CD4-positive, alpha-beta memory T cell (primary cell): Measurements from ENCODE around the gene RPS28. TPM values are rescaled to one million over a fixed set of nuclear protein-coding genes. Genes with fewer than 3 reads are reported as not detected.
"Not testable (repeated sequence)": the region's sequence is repeated elsewhere in the genome, so short reads cannot be mapped to it uniquely, and the experiment has no call there.

Source experiments
- CTCF ChIA-PET: fragments of 350-600 bp; sonication (Branson Sonifier 250); formaldehyde crosslinking; loops from one replicate; lab custom pipeline; 2021; ENCODE audit warnings: inconsistent platforms; ENCODE audit not compliant: partially characterized antibody; lab: Charles Lee
- POLR2A ChIA-PET: fragments of 350-600 bp; sonication (Branson Sonifier 250); formaldehyde crosslinking; loops from one replicate; lab custom pipeline; 2021; ENCODE audit not compliant: partially characterized antibody; lab: Charles Lee
- DNase-seq, 5 donors: peaks; one replicate each; pipeline versions ENCODE4 v3.0.0 to v3.0.0-alpha.2; 2020 to 2022; ENCODE audit warnings: mixed read lengths in 1 of 5
- H3K27ac ChIP-seq: one replicate; pipeline ENCODE4 v1.7.0; 2013; ENCODE audit warnings: low read depth, low read length
- H3K27me3 ChIP-seq: 2 replicates; pipeline ENCODE4 v1.7.0; 2013; ENCODE audit warnings: mild to moderate bottlenecking, low read length, moderate library complexity; ENCODE audit not compliant: insufficient read depth
- H3K36me3 ChIP-seq: 2 replicates; pipeline ENCODE4 v1.7.0; 2013; ENCODE audit warnings: mild to moderate bottlenecking, low read length, moderate library complexity; ENCODE audit not compliant: insufficient read depth
- H3K4me1 ChIP-seq: 2 replicates; pipeline ENCODE4 v1.7.0; 2013; ENCODE audit warnings: mild to moderate bottlenecking, low read length, moderate library complexity; ENCODE audit not compliant: insufficient read depth
- H3K4me3 ChIP-seq, 2 donors: one replicate each; pipeline ENCODE4 v1.7.0; 2013; ENCODE audit warnings: low read length in 2 of 2, mild to moderate bottlenecking in 1 of 2
- H3K9me3 ChIP-seq, 2 donors: one replicate each; pipeline ENCODE4 v1.7.0; 2013; ENCODE audit warnings: low read length in 2 of 2, control low read depth in 1 of 2; ENCODE audit not compliant: control insufficient read depth in 1 of 2
- H3K27ac Mint-ChIP-seq, 7 donors: one replicate each; pipeline ENCODE4 v1.8.0; 2020 to 2021; ENCODE audit warnings: mixed read lengths in 7 of 7, mild to moderate bottlenecking in 6 of 7, inconsistent platforms in 3 of 7, moderate library complexity in 3 of 7
- H3K27me3 Mint-ChIP-seq, 2 donors: one replicate each; pipeline ENCODE4 v1.8.0; 2020 to 2021; ENCODE audit warnings: mixed read lengths in 2 of 2
- H3K36me3 Mint-ChIP-seq, 2 donors: one replicate each; pipeline ENCODE4 v1.8.0; 2020 to 2021; ENCODE audit warnings: mixed read lengths in 2 of 2, inconsistent platforms in 1 of 2, mild to moderate bottlenecking in 1 of 2
- H3K4me1 Mint-ChIP-seq, 4 donors: one replicate each; pipeline ENCODE4 v1.8.0; 2020 to 2021; ENCODE audit warnings: mixed read lengths in 4 of 4, mild to moderate bottlenecking in 1 of 4
- H3K4me3 Mint-ChIP-seq, 8 donors: one replicate each; pipeline ENCODE4 v1.8.0; 2020 to 2021; ENCODE audit warnings: mixed read lengths in 8 of 8, mild to moderate bottlenecking in 7 of 8, moderate library complexity in 6 of 8, inconsistent platforms in 3 of 8
- H3K9me3 Mint-ChIP-seq, 8 donors: one replicate each; pipeline ENCODE4 v1.8.0; 2020 to 2021; ENCODE audit warnings: mixed read lengths in 8 of 8, mild to moderate bottlenecking in 5 of 8, inconsistent platforms in 3 of 8, moderate library complexity in 1 of 8
- intact Hi-C: fragments of 100-400 bp; cut with micrococcal nuclease; formaldehyde crosslinking; loops from one replicate; pipeline ENCODE4 v1.15.1; 2023
- polyA plus RNA-seq, 2 donors: library from polyadenylated mRNA; unstranded; fragments of 300-500 nt; fragmentation: Illumina TruSeq; gene quantifications; one replicate each; pipeline ENCODE4 v1.2.3, GENCODE V29; 2021
- total RNA-seq, 2 experiments: library from RNA; stranded (reverse); gene quantifications; one replicate each; pipeline ENCODE4 v1.2.3, GENCODE V29; 2021

Gene RPS28
- total RNA-seq = 1,000 to 10,000 TPM; 2,963 to 3,045 TPM
- polyA plus RNA-seq = 1,000 to 10,000 TPM; 1,408 to 2,916 TPM

- no peaks in the 10 kb centered on the region for H3K27me3 Mint-ChIP-seq
- H3K9me3 ChIP-seq = no peaks in the 10 kb centered on the region
- H3K9me3 Mint-ChIP-seq = no peaks in the 10 kb centered on the region
- peaks cover 16% of the 10 kb centered on the region for H3K36me3 ChIP-seq
- H3K36me3 Mint-ChIP-seq = peaks cover 6 to 28% of the 10 kb centered on the region in 2 donors
- intact Hi-C loops = loop anchor here (1.0 to 10.0 kb wide), 4 partner anchors 13 to 167 kb away; partner anchors contain the start of genes CD320, KANK3 and RAB11B
- ChIA-PET CTCF (interaction anchor here (0.6 to 2.8 kb wide), 6 partner anchors 8 to 60 kb away, joined by 3 to 27 read pairs (median 3); no protein-coding TSS in a partner anchor), POLR2A (interaction anchor here (0.9 to 2.7 kb wide), 18 partner anchors 10 to 378 kb away, joined by 3 to 25 read pairs (median 4); partner anchors contain the start of genes CD320, CERS4, HNRNPM and KANK3)
- peak within 1 kb of the TSS; percentile 88 to 96 for H3K4me3 ChIP-seq
- peaks cover 42% of the 10 kb centered on the region for H3K4me1 ChIP-seq
- peak within 1 kb of the TSS; percentile 97 to 99 (median 99) for H3K27ac Mint-ChIP-seq
- peaks cover 9 to 44% (median 33%) of the 10 kb centered on the region in 4 donors for H3K4me1 Mint-ChIP-seq
- H3K4me3 Mint-ChIP-seq = peak within 1 kb of the TSS; percentile 94 to 99 (median 97)
- DNase-seq = peak; percentile 96 to 97 (median 97)
- H3K27ac ChIP-seq = peak within 1 kb of the TSS; percentile 97
- no peaks in the 10 kb centered on the region for H3K27me3 ChIP-seq
Observed at GRCh38 chr19:8321067-8321985, at the start of gene RPS28, which contains the start of gene NDUFA7. TSS of gene RPS28 (plus strand) at chr19:8321496. CDS start at chr19:8321531, 35 bp downstream. TSS of gene NDUFA7 (minus strand) at chr19:8321375. CDS start at chr19:8321358, 17 bp downstream.

GRCh38 chr19:8276508-8276907, 44.8 kb upstream of the RPS28 start:
- intact Hi-C loops, H3K27me3 ChIP-seq, CTCF ChIA-PET, H3K4me1 ChIP-seq, DNase-seq, H3K4me3 Mint-ChIP-seq, POLR2A ChIA-PET, H3K27ac ChIP-seq, H3K4me3 ChIP-seq, H3K4me1 Mint-ChIP-seq, H3K36me3 ChIP-seq, H3K27ac Mint-ChIP-seq, H3K27me3 Mint-ChIP-seq, H3K9me3 Mint-ChIP-seq, H3K36me3 Mint-ChIP-seq, H3K9me3 ChIP-seq: not testable (repeated sequence)

- H3K27ac ChIP-seq, POLR2A ChIA-PET, intact Hi-C loops, H3K4me3 ChIP-seq, H3K27ac Mint-ChIP-seq, H3K36me3 Mint-ChIP-seq, H3K27me3 ChIP-seq, H3K9me3 Mint-ChIP-seq, H3K4me3 Mint-ChIP-seq, H3K27me3 Mint-ChIP-seq, H3K36me3 ChIP-seq, H3K4me1 Mint-ChIP-seq, H3K4me1 ChIP-seq, DNase-seq, H3K9me3 ChIP-seq, CTCF ChIA-PET: not testable (repeated sequence)
Observed at GRCh38 chr19:8291337-8291736, 30.0 kb upstream of the RPS28 start.

- Mint-ChIP-seq H3K4me3 (no peak overlapping the region), H3K9me3 (no peaks in the 10 kb centered on the region), H3K4me1 (peaks cover 7 to 18% (median 12%) of the 10 kb centered on the region in 4 donors), H3K27me3 (no peaks in the 10 kb centered on the region), H3K27ac (no peak overlapping the region), H3K36me3 (peaks cover 0 to 14% of the 10 kb centered on the region in 2 donors)
- ChIA-PET CTCF (interaction anchor here (1.1 to 1.5 kb wide), 2 partner anchors 32 to 38 kb away, joined by 3 read pairs; no protein-coding TSS in a partner anchor), POLR2A (no interaction called here)
- H3K36me3 ChIP-seq = no peaks in the 10 kb centered on the region
- peak in 1 of 5 donors; percentile 35 for DNase-seq
- no peak overlapping the region for H3K27ac ChIP-seq
- no peaks in the 10 kb centered on the region for H3K27me3 ChIP-seq
- H3K4me3 ChIP-seq = no peak overlapping the region
- intact Hi-C loops = loop anchor here (10.0 kb wide), 1 partner anchor 1108 kb away; no protein-coding TSS in a partner anchor
- peaks cover 20% of the 10 kb centered on the region for H3K4me1 ChIP-seq
- H3K9me3 ChIP-seq = no peaks in the 10 kb centered on the region
Observed at GRCh38 chr19:8302357-8302691, 19.0 kb upstream of the RPS28 start.

- Histone ChIP-seq H3K27ac (no peak overlapping the region), H3K27me3 (no peaks in the 10 kb centered on the region), H3K4me3 (no peak overlapping the region), H3K36me3 (no peaks in the 10 kb centered on the region), H3K9me3 (no peaks in the 10 kb centered on the region), H3K4me1 (peaks cover 24% of the 10 kb centered on the region)
- Mint-ChIP-seq H3K9me3 (no peaks in the 10 kb centered on the region), H3K27me3 (no peaks in the 10 kb centered on the region), H3K27ac (no peak overlapping the region), H3K4me1 (peaks cover 9 to 23% (median 16%) of the 10 kb centered on the region in 4 donors), H3K4me3 (no peak overlapping the region), H3K36me3 (peaks cover 0 to 18% of the 10 kb centered on the region in 2 donors)
- no peak for DNase-seq
- ChIA-PET POLR2A (no interaction called here), CTCF (interaction anchor here (1.1 to 1.5 kb wide), 2 partner anchors 33 to 39 kb away, joined by 3 read pairs; no protein-coding TSS in a partner anchor)
- intact Hi-C loops = loop anchor here (10.0 kb wide), 1 partner anchor 1108 kb away; no protein-coding TSS in a partner anchor
Observed at GRCh38 chr19:8302734-8303133, 18.6 kb upstream of the RPS28 start.

GRCh38 chr19:8304841-8305621, 16.3 kb upstream of the RPS28 start:
- Mint-ChIP-seq H3K4me1 (peaks cover 12 to 43% (median 28%) of the 10 kb centered on the region in 4 donors), H3K36me3 (peaks cover 0 to 25% of the 10 kb centered on the region in 2 donors), H3K27me3 (no peaks in the 10 kb centered on the region), H3K9me3 (no peaks in the 10 kb centered on the region), H3K27ac (peak overlapping the region in 4 of 7 donors; percentile 4 to 99 (median 60)), H3K4me3 (no peak overlapping the region)
- Histone ChIP-seq H3K27ac (no peak overlapping the region), H3K4me3 (no peak overlapping the region), H3K4me1 (peaks cover 39% of the 10 kb centered on the region), H3K36me3 (no peaks in the 10 kb centered on the region), H3K27me3 (no peaks in the 10 kb centered on the region), H3K9me3 (no peaks in the 10 kb centered on the region)
- peak in 1 of 5 donors; percentile 42 for DNase-seq
- ChIA-PET POLR2A (interaction anchor here (1.6 to 3.6 kb wide), 2 partner anchors 16 kb away, joined by 3 to 14 read pairs; partner anchors contain the start of genes NDUFA7 and RPS28), CTCF (interaction anchor here (0.6 kb wide), 1 partner anchor 47 kb away, joined by 3 read pairs; no protein-coding TSS in a partner anchor)
- intact Hi-C loops = loop anchor here (10.0 kb wide), 1 partner anchor 1110 kb away; no protein-coding TSS in a partner anchor
